Myometrial cell (primary cell): ENCODE data around the gene TIMP4. TPM values are rescaled to one million over a fixed set of nuclear protein-coding genes. Genes with fewer than 3 reads are reported as not detected.

Experiments used
- total RNA-seq: library from RNA; depleted of rRNA; stranded (reverse); fragments of >200 nt; gene quantifications from 2 replicates; pipeline ENCODE4 v1.2.3, GENCODE V29; 2015

TIMP4 gene
- 12.9 and 21.3 TPM in 2 replicates for total RNA-seq

GRCh38 chr3:12158387-12159226 is at the start of gene TIMP4:
TIMP4 (minus strand) TSS chr3:12158912; CDS start chr3:12158840, 72 bp downstream.

Other genes starting within 250 kb of the TIMP4 start
- gene SYN2, start 154.5 kb downstream of the TIMP4 start, total RNA-seq = not detected in 2 replicates
- 19.9 and 30.5 TPM in 2 replicates for gene PPARG, start 130.2 kb upstream of the TIMP4 start, total RNA-seq